K562 (cell line): ENCODE results near the gene SUOX. TPM values are rescaled to one million over a fixed set of nuclear protein-coding genes. Genes with fewer than 3 reads are reported as not detected.

Source experiments
- BRCA1 ChIP-seq, 2 experiments: fragments of 450-650 bp in 1 of 2; sonication (generic) in 1 of 2; formaldehyde crosslinking in 1 of 2; IDR thresholded peaks; 2 replicates each; pipeline versions ENCODE4 v1.5.0 to v1.6.1; 2017 to 2020; ENCODE audit warnings: mild to moderate bottlenecking in 1 of 2, missing genetic modification reagents in 1 of 2
- HOMEZ ChIP-seq: fragments of 250-450 bp; sonication (Bioruptor Pico); IDR thresholded peaks from 2 replicates; pipeline ENCODE4 v1.4.0; 2020; ENCODE audit warnings: mild to moderate bottlenecking, moderate library complexity
- POLR2A ChIP-seq: fragments of 450-650 bp; conservative IDR thresholded peaks from 2 replicates; pipeline ENCODE4 v1.6.1; 2016
- RBM14 ChIP-seq: fragments of 200-400 bp; formaldehyde crosslinking; IDR thresholded peaks from 2 replicates; pipeline ENCODE4 v1.6.1; 2018; ENCODE audit warnings: low read depth, mild to moderate bottlenecking, low read length, moderate library complexity, borderline replicate concordance; ENCODE audit not compliant: insufficient read depth
- RBM25 ChIP-seq: fragments of 200-400 bp; formaldehyde crosslinking; IDR thresholded peaks from 2 replicates; pipeline ENCODE4 v1.6.1; 2018; ENCODE audit warnings: low read length, low read depth, moderate library complexity; ENCODE audit not compliant: severe bottlenecking
- RFX5 ChIP-seq: IDR thresholded peaks from 2 replicates; pipeline ENCODE4 v1.6.1; 2011; ENCODE audit warnings: low read depth, mild to moderate bottlenecking, improper control_type of control experiment, low read length
- SAP30 ChIP-seq: fragments of 200-600 bp; sonication (generic); IDR thresholded peaks from 2 replicates; pipeline ENCODE4 v1.6.1; 2012; ENCODE audit warnings: borderline replicate concordance, low read depth, mild to moderate bottlenecking, moderate library complexity, low read length, control low read depth, inconsistent platforms; ENCODE audit not compliant: insufficient read depth, poor library complexity, severe bottlenecking
- SREBF1 ChIP-seq: fragments of 150-350 bp; IDR thresholded peaks from 2 replicates; pipeline ENCODE4 v1.6.1; 2014; ENCODE audit warnings: antibody characterized with exemption, low read depth, low read length, borderline replicate concordance
- SRF ChIP-seq, 2 experiments: fragments of 250-450, 450-650 bp in 1 of 2; sonication (Bioruptor Pico) in 1 of 2; sonication (generic) in 1 of 2; formaldehyde crosslinking; IDR thresholded peaks; 2 replicates each; pipeline versions ENCODE4 v1.5.0 to v1.5.1; 2020 to 2022; ENCODE audit warnings: mild to moderate bottlenecking in 1 of 2, missing genetic modification reagents in 1 of 2
- TCF15 ChIP-seq: fragments of 250-450 bp; sonication (Bioruptor Pico); IDR thresholded peaks from 2 replicates; pipeline ENCODE4 v1.8.0; 2022; ENCODE audit warnings: moderate library complexity, mild to moderate bottlenecking, inconsistent platforms
- TEAD1 ChIP-seq, 2 experiments: fragments of 450-650 bp in 1 of 2; sonication (generic) in 1 of 2; formaldehyde crosslinking; IDR thresholded peaks; 2 replicates each; pipeline versions ENCODE4 v1.4.0 to v1.8.0; 2020 to 2022; ENCODE audit warnings: mild to moderate bottlenecking in 2 of 2, missing genetic modification reagents in 1 of 2
- TFE3 ChIP-seq: fragments of 450-650 bp; formaldehyde crosslinking; IDR thresholded peaks from 2 replicates; pipeline ENCODE4 v1.4.0; 2020; ENCODE audit warnings: mild to moderate bottlenecking, mixed read lengths
- TRIM25 ChIP-seq: fragments of 450-650 bp; IDR thresholded peaks from 2 replicates; pipeline ENCODE4 v1.7.0; 2016; ENCODE audit warnings: borderline replicate concordance
- TRIM28 ChIP-seq: fragments of 450-650 bp; IDR thresholded peaks from 2 replicates; pipeline ENCODE4 v1.6.1; 2017
- ZBTB17 ChIP-seq: fragments of 450-650 bp; formaldehyde crosslinking; IDR thresholded peaks from 2 replicates; pipeline ENCODE4 v1.4.0; 2020; ENCODE audit warnings: mild to moderate bottlenecking
- ZBTB33 ChIP-seq: sonication (generic); formaldehyde crosslinking; IDR thresholded peaks from 2 replicates; pipeline ENCODE4 v1.8.1; 2023; ENCODE audit warnings: mild to moderate bottlenecking, missing genetic modification reagents
- ZFX ChIP-seq: sonication (generic); formaldehyde crosslinking; IDR thresholded peaks from 2 replicates; pipeline ENCODE4 v1.8.0; 2022; ENCODE audit warnings: mild to moderate bottlenecking, missing genetic modification reagents, moderate library complexity
- ZNF384 ChIP-seq: IDR thresholded peaks from 2 replicates; pipeline ENCODE4 v1.6.1; 2012; ENCODE audit warnings: low read depth, low read length, improper control_type of control experiment
- polyA plus RNA-seq, 8 experiments: library from polyadenylated mRNA; depleted of rRNA in 4 of 8; stranded (reverse) in 5 of 8; unstranded in 3 of 8; fragments of >200 nt; fragmentation: Nextera tagmentation in 2 of 8; fragmentation: Illumina TruSeq in 1 of 8; extraction: Ambion mirVana in 2 of 8; extraction: Trizol in 1 of 8; gene quantifications; 2 replicates each; pipeline versions ENCODE4 v1.2.1 to v1.2.3, GENCODE V29; 2011 to 2014; ENCODE audit warnings: inconsistent platforms in 1 of 8, missing spikeins in 1 of 8
- total RNA-seq, 7 experiments: library from RNA; depleted of rRNA in 6 of 7; stranded (reverse); fragments of >200 nt in 6 of 7; fragmentation: Illumina TruSeq in 2 of 7; extraction: Trizol in 2 of 7; gene quantifications; 2 replicates each; pipeline versions ENCODE4 v1.2.1 to v1.2.3, GENCODE V29; 2011 to 2021; ENCODE audit warnings: low replicate concordance in 1 of 7

The SUOX gene
- total and polyA plus RNA-seq, 9 of the 15 experiments (the other 6 are each of a cell fraction or from before 2014, with no cell fraction given) = 9.2 to 39.7 (median 25.4) TPM

- TF ChIP-seq ZNF384 (0 out of 2 replicates have a peak, but pooled peaks have one; percentile 15), POLR2A (peak; percentile 90), ZBTB17 (peak; percentile 78), SREBF1 (peak; percentile 97), RBM25 (peak; percentile 98), RBM14 (no peak), TCF15 (CRISPR knock-in tag) (no peak), RFX5 (no peak), TRIM28 (no peak), BRCA1 (IDR thresholded peaks at IDR 0.05) (no peak), BRCA1 (CRISPR knock-in tag; IDR thresholded peaks at IDR 0.05) (no peak), TRIM25 (no peak), ZFX (CRISPR knock-in tag) (no peak; the same call in none of the 2 replicates), TFE3 (CRISPR knock-in tag) (no peak), ZBTB33 (CRISPR knock-in tag) (no peak), TEAD1 (CRISPR knock-in tag; IDR thresholded peaks at IDR 0.05) (peak in 1 of 2 experiments; percentile 43; a peak in 1 of 4 replicates), SAP30 (peak; percentile 85), HOMEZ (CRISPR knock-in tag) (no peak), SRF (CRISPR knock-in tag; IDR thresholded peaks at IDR 0.05) (peak in 1 of 2 experiments; percentile 13; a peak in 2 of 4 replicates)
Measured at GRCh38 chr12:55973599-55974307, 23.3 kb upstream of the SUOX start, which contains the start of gene RAB5B (continued).
